KBM-7 (cell line): ENCODE measurements around the gene LZTS3.
"Not testable (repeated sequence)": the region's sequence is repeated elsewhere in the genome, so short reads cannot be mapped to it uniquely, and the experiment has no call there.

Experiments
- DNase-seq: peaks from one replicate; pipeline ENCODE4 v3.0.0-alpha.2; 2015
- in situ Hi-C: fragments of 300-500 bp; cut with MboI; formaldehyde crosslinking; loops from 2 replicates; pipeline ENCODE4 v1.14.3; 2020; ENCODE audit warnings: low sequenced_read_pairs, low pct_unique_long_range_greater_than_20kb, mixed read lengths

The LZTS3 gene

GRCh38 chr20:3172933-3173609 lies at the start of gene LZTS3:
LZTS3 (minus strand) TSS chr20:3173549; CDS start chr20:3167163, 6,386 bp downstream.
- in situ Hi-C loops = no loop called here

GRCh38 chr20:3221398-3222226 lies 48.3 kb upstream of the LZTS3 start:
- in situ Hi-C loops = no loop called here
- DNase-seq = no peak

More at GRCh38 chr20:3172933-3173609, at the start of gene LZTS3:
- DNase-seq = peak; percentile 76

GRCh38 chr20:3218307-3218988 lies 45.1 kb upstream of the LZTS3 start:
- DNase-seq = peak; percentile 82
- in situ Hi-C loops = no loop called here

- DNase-seq, in situ Hi-C loops: not testable (repeated sequence)
Observed at GRCh38 chr20:3215359-3215917, 42.1 kb upstream of the LZTS3 start.

- in situ Hi-C loops = no loop called here
- no peak for DNase-seq
Observed at GRCh38 chr20:3213226-3213625, 39.9 kb upstream of the LZTS3 start.

- no peak for DNase-seq
- in situ Hi-C loops = no loop called here
Observed at GRCh38 chr20:3210346-3210745, 37.0 kb upstream of the LZTS3 start.

- in situ Hi-C loops = no loop called here
- peak; percentile 23 for DNase-seq
Observed at GRCh38 chr20:3209946-3210317, 36.6 kb upstream of the LZTS3 start.

- peak; percentile 71 for DNase-seq
- in situ Hi-C loops = no loop called here
Observed at GRCh38 chr20:3209257-3209945, 36.1 kb upstream of the LZTS3 start, which contains the start of gene ITPA. ITPA (plus strand) TSS chr20:3209498; CDS start chr20:3209552, 54 bp downstream.

GRCh38 chr20:3208786-3209256 lies 35.5 kb upstream of the LZTS3 start:
- peak; percentile 61 for DNase-seq
- in situ Hi-C loops = no loop called here

- peak; percentile 92 for DNase-seq
- in situ Hi-C loops = no loop called here
Observed at GRCh38 chr20:3204124-3204794, 30.9 kb upstream of the LZTS3 start, which contains the start of gene DDRGK1. DDRGK1 (minus strand) TSS chr20:3204682; CDS start chr20:3204627, 55 bp downstream.

GRCh38 chr20:3203315-3204123 lies 30.2 kb upstream of the LZTS3 start:
- in situ Hi-C loops = no loop called here

GRCh38 chr20:3202965-3203314 lies 29.6 kb upstream of the LZTS3 start:
- no peak for DNase-seq
- in situ Hi-C loops = no loop called here

More at GRCh38 chr20:3203315-3204123, 30.2 kb upstream of the LZTS3 start:
- peak; percentile 40 for DNase-seq

- no peak for DNase-seq
Observed at GRCh38 chr20:3199976-3200755, 26.8 kb upstream of the LZTS3 start.

GRCh38 chr20:3199206-3199605 lies 25.9 kb upstream of the LZTS3 start:
- in situ Hi-C loops = no loop called here
- no peak for DNase-seq

More at GRCh38 chr20:3199976-3200755, 26.8 kb upstream of the LZTS3 start:
- in situ Hi-C loops = no loop called here

- DNase-seq = no peak
- in situ Hi-C loops = no loop called here
Observed at GRCh38 chr20:3195590-3196237, 22.4 kb upstream of the LZTS3 start.

GRCh38 chr20:3194617-3195280 lies 21.4 kb upstream of the LZTS3 start:
- no peak for DNase-seq
- in situ Hi-C loops = no loop called here
